Measurements from ENCODE around the gene MVB12B. TPM values are rescaled to one million over a fixed set of nuclear protein-coding genes. Genes with fewer than 3 reads are reported as not detected.

The MVB12B gene
- total and polyA plus RNA-seq, 8 donors = 2.3 to 21.9 (median 6.4) TPM

- Histone ChIP-seq H3K4me1 (no peaks in the 10 kb centered on the region), H3K4me3 (no peak overlapping the region), H3K36me3 (no peaks in the 10 kb centered on the region), H3K27me3 (no peaks in the 10 kb centered on the region), H3K27ac (no peak overlapping the region), H3K9me3 (no peaks in the 10 kb centered on the region)
- 84 to 88% (median 88%) methylated on average over 7 to 8 of the region's 8 CpGs for WGBS, 5 donors
- intact Hi-C loops (cut with DNase I; ENCODE audit: low total_unique reads) = loop anchor here (5.0 to 10.0 kb wide), 2 partner anchors 93 to 190 kb away; no protein-coding TSS in a partner anchor
- TF ChIP-seq POLR2AphosphoS5 (IDR thresholded peaks at IDR 0.05) (no peak), EP300 (IDR thresholded peaks at IDR 0.05) (no peak), CTCF (IDR thresholded peaks at IDR 0.05) (no peak), POLR2A (IDR thresholded peaks at IDR 0.05) (no peak)
- no peak for DNase-seq
These were observed 22.2 kb upstream of the MVB12B start for GRCh38 chr9:126304207-126304970.

- H3K27ac ChIP-seq = no peak overlapping the region
- TF ChIP-seq CTCF (IDR thresholded peaks at IDR 0.05) (no peak), POLR2A (IDR thresholded peaks at IDR 0.05) (no peak), POLR2AphosphoS5 (IDR thresholded peaks at IDR 0.05) (no peak), EP300 (IDR thresholded peaks at IDR 0.05) (no peak)
- H3K9me3 ChIP-seq = no peaks in the 10 kb centered on the region
- no peaks in the 10 kb centered on the region for H3K27me3 ChIP-seq
- H3K4me3 ChIP-seq = no peak overlapping the region
- WGBS, 5 donors = 72 to 85% (median 80%) methylated on average over 7 of the region's 7 CpGs
- intact Hi-C loops (cut with DNase I; ENCODE audit: low total_unique reads) = loop anchor here (5.0 to 10.0 kb wide), 2 partner anchors 92 to 190 kb away; no protein-coding TSS in a partner anchor
- no peak for DNase-seq
- H3K36me3 ChIP-seq = no peaks in the 10 kb centered on the region
- H3K4me1 ChIP-seq = no peaks in the 10 kb centered on the region
These were observed 21.7 kb upstream of the MVB12B start for GRCh38 chr9:126304971-126305320.

GRCh38 chr9:126306071-126306647, 20.5 kb upstream of the MVB12B start:
- TF ChIP-seq POLR2AphosphoS5 (IDR thresholded peaks at IDR 0.05) (no peak), POLR2A (IDR thresholded peaks at IDR 0.05) (no peak), EP300 (IDR thresholded peaks at IDR 0.05) (no peak), CTCF (IDR thresholded peaks at IDR 0.05) (no peak)
- H3K27ac ChIP-seq = no peak overlapping the region
- intact Hi-C loops (cut with DNase I; ENCODE audit: low total_unique reads) = loop anchor here (10.0 kb wide), 1 partner anchor 189 kb away; no protein-coding TSS in a partner anchor
- 92 to 98% (median 96%) methylated on average over 6 of the region's 6 CpGs for WGBS, 5 donors
- DNase-seq = no peak
- no peaks in the 10 kb centered on the region for H3K36me3 ChIP-seq
- H3K4me3 ChIP-seq = no peak overlapping the region
- peaks cover 0 to 5% (median 0%) of the 10 kb centered on the region in 4 donors for H3K4me1 ChIP-seq
- no peaks in the 10 kb centered on the region for H3K27me3 ChIP-seq
- no peaks in the 10 kb centered on the region for H3K9me3 ChIP-seq

GRCh38 chr9:126307322-126308061, 19.1 kb upstream of the MVB12B start:
- no peak overlapping the region for H3K4me3 ChIP-seq
- DNase-seq = peak in 1 of 2 donors; percentile 61
- 74 to 87% (median 78%) methylated on average over 11 to 15 of the region's 15 CpGs for whole genome bisulfite sequencing, 5 donors
- H3K4me1 ChIP-seq = peaks cover 0 to 5% (median 0%) of the 10 kb centered on the region in 4 donors
- intact Hi-C loops (cut with DNase I; ENCODE audit: low total_unique reads) = loop anchor here (10.0 kb wide), 1 partner anchor 187 kb away; no protein-coding TSS in a partner anchor
- no peaks in the 10 kb centered on the region for H3K27me3 ChIP-seq
- H3K36me3 ChIP-seq = no peaks in the 10 kb centered on the region
- H3K27ac ChIP-seq = no peak overlapping the region
- no peaks in the 10 kb centered on the region for H3K9me3 ChIP-seq
- TF ChIP-seq POLR2AphosphoS5 (IDR thresholded peaks at IDR 0.05) = no peak
- TF ChIP-seq CTCF (IDR thresholded peaks at IDR 0.05) = no peak
- no peak for TF ChIP-seq POLR2A (IDR thresholded peaks at IDR 0.05)
- no peak for TF ChIP-seq EP300 (IDR thresholded peaks at IDR 0.05)
